WERI-Rb-1 (cell line): Measurements from ENCODE around the gene SPRR1A.

Experiments used
- DNase-seq: peaks from one replicate; pipeline ENCODE4 v3.0.0-alpha.2; 2020
- H3K27ac ChIP-seq: fragments of 250-450 bp; sonication (Bioruptor Pico); 2 replicates; pipeline ENCODE4 v1.5.1; 2020; ENCODE audit warnings: mild to moderate bottlenecking, moderate library complexity
- H3K27me3 ChIP-seq: fragments of 250-450 bp; sonication (Bioruptor Pico); 2 replicates; pipeline ENCODE4 v1.5.1; 2021; ENCODE audit warnings: mild to moderate bottlenecking, low read depth, moderate library complexity; ENCODE audit not compliant: insufficient read depth, severe bottlenecking
- H3K36me3 ChIP-seq: fragments of 250-450 bp; sonication (Bioruptor Pico); 2 replicates; pipeline ENCODE4 v1.5.1; 2020; ENCODE audit warnings: mild to moderate bottlenecking, moderate library complexity
- H3K4me3 ChIP-seq: 2 replicates; pipeline ENCODE4 v1.5.1; 2011; ENCODE audit warnings: low read depth, mild to moderate bottlenecking, control low read depth, low read length
- H3K9me3 ChIP-seq: fragments of 250-450 bp; sonication (Bioruptor Pico); 2 replicates; pipeline ENCODE4 v1.5.1; 2021; ENCODE audit warnings: mild to moderate bottlenecking, moderate library complexity; ENCODE audit not compliant: severe bottlenecking
- TF ChIP-seq, protein P1 (sequence below): IDR thresholded peaks from 2 replicates; pipeline ENCODE4 v1.5.1; 2011; ENCODE audit warnings: low read depth, mild to moderate bottlenecking, control low read depth, inconsistent platforms, low read length

SPRR1A gene

DNA sequence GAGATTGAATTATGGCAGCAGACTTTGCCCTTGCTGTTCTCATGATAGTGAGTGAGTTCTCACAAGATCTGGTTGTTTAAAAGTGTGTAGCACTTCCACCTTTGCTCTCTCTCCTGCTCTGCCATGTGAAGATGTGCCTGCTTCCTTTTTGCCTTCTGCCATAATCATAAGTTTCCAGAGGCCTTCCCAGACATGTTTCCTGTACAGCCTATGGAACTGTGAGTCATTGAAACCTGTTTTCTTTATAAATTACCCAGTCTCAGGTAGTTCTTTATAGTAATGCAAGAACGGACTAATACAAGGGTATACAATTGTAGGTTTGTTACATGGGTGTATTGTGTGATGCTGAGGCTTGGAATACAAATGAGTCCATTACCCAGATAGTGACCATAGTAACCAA, 51.3 kb downstream of the SPRR1A start:
- no peak overlapping the region for H3K27ac ChIP-seq
- DNase-seq, result no peak
- no peaks in the 10 kb centered on the region for H3K9me3 ChIP-seq
- no peaks in the 10 kb centered on the region for H3K36me3 ChIP-seq
- no peak overlapping the region for H3K4me3 ChIP-seq
- no peaks in the 10 kb centered on the region for H3K27me3 ChIP-seq
- TF ChIP-seq, protein P1, sequence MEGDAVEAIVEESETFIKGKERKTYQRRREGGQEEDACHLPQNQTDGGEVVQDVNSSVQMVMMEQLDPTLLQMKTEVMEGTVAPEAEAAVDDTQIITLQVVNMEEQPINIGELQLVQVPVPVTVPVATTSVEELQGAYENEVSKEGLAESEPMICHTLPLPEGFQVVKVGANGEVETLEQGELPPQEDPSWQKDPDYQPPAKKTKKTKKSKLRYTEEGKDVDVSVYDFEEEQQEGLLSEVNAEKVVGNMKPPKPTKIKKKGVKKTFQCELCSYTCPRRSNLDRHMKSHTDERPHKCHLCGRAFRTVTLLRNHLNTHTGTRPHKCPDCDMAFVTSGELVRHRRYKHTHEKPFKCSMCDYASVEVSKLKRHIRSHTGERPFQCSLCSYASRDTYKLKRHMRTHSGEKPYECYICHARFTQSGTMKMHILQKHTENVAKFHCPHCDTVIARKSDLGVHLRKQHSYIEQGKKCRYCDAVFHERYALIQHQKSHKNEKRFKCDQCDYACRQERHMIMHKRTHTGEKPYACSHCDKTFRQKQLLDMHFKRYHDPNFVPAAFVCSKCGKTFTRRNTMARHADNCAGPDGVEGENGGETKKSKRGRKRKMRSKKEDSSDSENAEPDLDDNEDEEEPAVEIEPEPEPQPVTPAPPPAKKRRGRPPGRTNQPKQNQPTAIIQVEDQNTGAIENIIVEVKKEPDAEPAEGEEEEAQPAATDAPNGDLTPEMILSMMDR, result no peak
